HG02678 (cell line): Measurements from ENCODE around the gene MAP6D1.
"Not testable (repeated sequence)": the region's sequence is repeated elsewhere in the genome, so short reads cannot be mapped to it uniquely, and the experiment has no call there.

ENCODE experiments used
- ATAC-seq: cut with Tn5 transposase; IDR thresholded peaks from one replicate; pipeline ENCODE4 v1.9.1; 2021; ENCODE audit warnings: mild to moderate bottlenecking, moderate library complexity; ENCODE audit not compliant: unreplicated experiment

The MAP6D1 gene

GRCh38 chr3:183801601-183802000 is 23.8 kb downstream of the MAP6D1 start:
- ATAC-seq: no peak

GRCh38 chr3:183800243-183800863 is 25.0 kb downstream of the MAP6D1 start:
- no peak for ATAC-seq

GRCh38 chr3:183799461-183799860 is 25.9 kb downstream of the MAP6D1 start:
- ATAC-seq: no peak

GRCh38 chr3:183797996-183798395 is 27.4 kb downstream of the MAP6D1 start:
- ATAC-seq: no peak

GRCh38 chr3:183796372-183796771 is 29.0 kb downstream of the MAP6D1 start:
- no peak for ATAC-seq

- ATAC-seq: no peak
These were observed 30.9 kb downstream of the MAP6D1 start for GRCh38 chr3:183794452-183794851.

- ATAC-seq: no peak
These were observed 32.4 kb downstream of the MAP6D1 start for GRCh38 chr3:183792976-183793375.

- no peak for ATAC-seq
These were observed 34.7 kb downstream of the MAP6D1 start for GRCh38 chr3:183790700-183791099.

GRCh38 chr3:183789826-183790225 is 35.6 kb downstream of the MAP6D1 start:
- ATAC-seq: no peak

- ATAC-seq: not testable (repeated sequence)
These were observed 40.9 kb downstream of the MAP6D1 start for GRCh38 chr3:183784503-183784902.

- no peak for ATAC-seq
These were observed 42.7 kb downstream of the MAP6D1 start for GRCh38 chr3:183782576-183783276.

- no peak for ATAC-seq
These were observed 44.1 kb downstream of the MAP6D1 start for GRCh38 chr3:183781246-183781645.

GRCh38 chr3:183779896-183780465 is 45.4 kb downstream of the MAP6D1 start:
- no peak for ATAC-seq

GRCh38 chr3:183777016-183777618 is 48.3 kb downstream of the MAP6D1 start:
- no peak for ATAC-seq

GRCh38 chr3:183776451-183776850 is 48.9 kb downstream of the MAP6D1 start:
- ATAC-seq: not testable (repeated sequence)

GRCh38 chr3:183775781-183776180 is 49.6 kb downstream of the MAP6D1 start:
- no peak for ATAC-seq

- ATAC-seq: no peak
These were observed 50.7 kb downstream of the MAP6D1 start for GRCh38 chr3:183774631-183775030.

GRCh38 chr3:183769453-183769852 is 55.9 kb downstream of the MAP6D1 start:
- ATAC-seq: no peak

GRCh38 chr3:183768114-183768513 is 57.3 kb downstream of the MAP6D1 start:
- ATAC-seq: no peak

- peak; percentile 50 for ATAC-seq
These were observed 58.4 kb downstream of the MAP6D1 start for GRCh38 chr3:183766745-183767606.

- ATAC-seq: no peak
These were observed 59.3 kb downstream of the MAP6D1 start for GRCh38 chr3:183766107-183766506.
